HG02763 (cell line): ENCODE data around the gene EEF1AKMT4.

Source experiments
- ATAC-seq: cut with Tn5 transposase; IDR thresholded peaks from one replicate; pipeline ENCODE4 v1.9.1; 2021; ENCODE audit warnings: mild to moderate bottlenecking, moderate library complexity; ENCODE audit not compliant: unreplicated experiment

EEF1AKMT4 gene

GRCh38 chr3:184235381-184236032, 14.0 kb upstream of the EEF1AKMT4 start:
- ATAC-seq = no peak

DNA sequence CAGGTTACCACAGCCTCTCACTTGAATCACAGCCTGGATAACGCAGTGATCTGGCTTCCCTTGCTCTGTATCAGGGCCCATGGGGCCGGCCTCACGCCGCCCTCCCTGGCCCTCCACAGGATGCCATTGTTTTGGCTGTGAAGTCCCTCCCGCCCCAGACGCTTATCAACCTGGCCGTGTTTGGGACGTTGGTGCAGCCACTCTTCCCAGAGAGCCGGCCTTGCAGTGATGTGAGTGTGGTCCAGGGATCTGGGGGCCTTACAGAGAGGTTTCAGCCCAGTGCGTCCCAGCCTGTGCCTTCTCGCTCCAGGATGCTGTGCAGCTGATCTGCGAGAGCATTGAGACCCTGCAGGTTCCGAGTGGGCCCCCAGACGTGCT, 13.4 kb upstream of the EEF1AKMT4 start:
- no peak for ATAC-seq

GRCh38 chr3:184236636-184237035, 12.8 kb upstream of the EEF1AKMT4 start:
- no peak for ATAC-seq

- no peak for ATAC-seq
These were observed 12.3 kb upstream of the EEF1AKMT4 start for GRCh38 chr3:184237211-184237610.

GRCh38 chr3:184237807-184238206, 11.7 kb upstream of the EEF1AKMT4 start:
- no peak for ATAC-seq

DNA sequence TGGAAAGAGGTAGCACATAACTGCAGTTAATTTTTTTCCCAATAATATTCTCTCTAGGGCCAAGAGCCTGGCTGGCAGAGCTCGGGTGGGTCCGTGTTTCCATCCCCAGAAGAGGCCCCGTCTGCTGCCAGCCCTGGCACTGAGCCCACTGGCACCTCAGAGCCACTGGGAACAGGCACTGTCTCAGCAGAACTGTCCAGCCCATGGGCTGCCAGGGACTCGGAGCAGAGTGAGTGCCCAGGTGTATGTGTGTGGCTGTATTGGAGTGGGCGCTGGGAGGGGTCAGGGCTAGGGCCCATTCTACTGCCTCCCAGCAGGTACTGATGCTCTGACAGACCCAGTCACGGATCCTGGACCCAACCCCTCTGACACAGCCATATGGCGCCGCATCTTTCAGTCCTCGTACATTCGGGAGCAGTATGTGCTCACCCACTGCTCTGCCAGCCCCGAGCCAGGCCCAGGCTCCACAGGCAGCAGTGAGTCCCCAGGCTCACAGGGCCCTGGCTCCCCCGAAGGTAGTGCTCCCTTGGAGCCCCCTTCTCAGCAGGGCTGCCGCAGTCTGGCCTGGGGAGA, 11.1 kb upstream of the EEF1AKMT4 start:
- ATAC-seq = no peak

DNA sequence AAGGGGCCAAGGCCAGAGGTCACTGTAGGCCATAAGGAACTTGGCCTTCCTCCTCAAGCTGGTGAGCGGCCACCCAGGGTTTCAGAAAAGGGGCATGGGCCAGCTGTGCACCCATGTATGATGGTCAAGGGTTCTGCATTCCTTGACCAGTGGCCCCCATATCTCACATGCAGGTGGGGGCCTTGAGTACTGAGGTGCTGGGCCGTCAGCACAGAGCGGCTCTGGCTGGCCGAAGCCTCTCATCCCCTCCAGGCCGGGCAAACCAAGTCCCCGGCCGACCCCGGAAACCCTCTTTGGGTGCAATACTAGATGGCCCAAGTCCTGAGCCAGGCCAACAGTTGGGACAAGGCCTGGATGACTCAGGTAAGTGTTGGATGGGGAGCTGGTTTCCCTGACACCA, 10.3 kb upstream of the EEF1AKMT4 start:
- no peak for ATAC-seq

DNA sequence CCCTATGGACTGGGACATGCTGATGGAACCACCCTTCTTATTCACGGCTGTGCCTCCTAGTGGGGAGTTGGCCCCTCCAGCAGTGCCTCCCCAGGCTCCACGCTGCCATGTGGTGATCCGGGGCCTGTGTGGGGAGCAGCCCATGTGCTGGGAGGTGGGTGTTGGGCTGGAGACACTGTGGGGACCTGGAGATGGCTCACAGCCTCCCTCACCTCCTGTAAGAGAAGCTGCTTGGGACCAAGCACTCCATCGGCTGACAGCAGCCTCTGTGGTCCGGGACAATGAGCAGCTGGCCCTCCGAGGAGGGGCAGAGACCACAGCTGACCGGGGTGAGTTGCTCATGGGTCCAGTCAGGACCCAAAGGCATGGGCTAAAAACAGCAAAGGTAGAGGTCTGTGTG, 9.8 kb upstream of the EEF1AKMT4 start:
- ATAC-seq = no peak

DNA sequence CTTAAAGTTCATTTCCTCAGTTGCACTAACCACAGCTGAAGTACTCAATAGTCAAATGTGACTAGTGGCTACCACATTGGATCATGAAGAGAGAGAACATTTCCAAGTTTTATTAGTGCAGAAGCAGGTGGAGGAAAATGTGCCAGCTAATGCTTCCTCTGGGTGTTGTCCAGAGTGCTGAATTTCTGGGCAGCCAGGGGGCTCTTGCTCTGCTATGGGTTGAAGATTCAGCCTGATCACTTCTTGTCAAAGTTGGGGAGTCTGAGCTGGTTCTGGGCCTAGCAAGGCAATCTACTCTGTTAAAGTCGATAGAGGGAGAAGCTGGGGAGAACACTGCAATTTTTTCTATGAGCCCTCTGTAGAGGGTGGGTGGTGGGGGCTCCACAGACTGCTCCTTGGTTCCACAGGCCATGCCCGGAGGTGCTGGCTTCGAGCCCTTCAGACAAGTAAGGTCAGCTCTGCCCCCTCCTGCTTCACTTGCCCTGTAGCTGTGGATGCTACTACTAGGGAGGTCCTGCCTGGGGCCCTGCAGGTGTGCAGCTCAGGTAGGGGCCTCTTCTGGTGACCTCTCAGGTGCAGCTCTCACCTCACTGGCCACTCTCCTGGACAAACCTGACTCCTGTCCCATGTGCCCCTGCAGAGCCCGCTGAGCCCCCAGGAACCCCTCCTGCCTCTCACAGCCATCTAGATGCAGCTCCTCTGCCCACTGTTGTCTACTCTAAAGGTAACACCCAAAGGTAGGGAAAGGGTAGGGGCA, 8.9 kb upstream of the EEF1AKMT4 start:
- ATAC-seq = no peak

- ATAC-seq = no peak
These were observed 8.4 kb upstream of the EEF1AKMT4 start for GRCh38 chr3:184241141-184241446.

DNA sequence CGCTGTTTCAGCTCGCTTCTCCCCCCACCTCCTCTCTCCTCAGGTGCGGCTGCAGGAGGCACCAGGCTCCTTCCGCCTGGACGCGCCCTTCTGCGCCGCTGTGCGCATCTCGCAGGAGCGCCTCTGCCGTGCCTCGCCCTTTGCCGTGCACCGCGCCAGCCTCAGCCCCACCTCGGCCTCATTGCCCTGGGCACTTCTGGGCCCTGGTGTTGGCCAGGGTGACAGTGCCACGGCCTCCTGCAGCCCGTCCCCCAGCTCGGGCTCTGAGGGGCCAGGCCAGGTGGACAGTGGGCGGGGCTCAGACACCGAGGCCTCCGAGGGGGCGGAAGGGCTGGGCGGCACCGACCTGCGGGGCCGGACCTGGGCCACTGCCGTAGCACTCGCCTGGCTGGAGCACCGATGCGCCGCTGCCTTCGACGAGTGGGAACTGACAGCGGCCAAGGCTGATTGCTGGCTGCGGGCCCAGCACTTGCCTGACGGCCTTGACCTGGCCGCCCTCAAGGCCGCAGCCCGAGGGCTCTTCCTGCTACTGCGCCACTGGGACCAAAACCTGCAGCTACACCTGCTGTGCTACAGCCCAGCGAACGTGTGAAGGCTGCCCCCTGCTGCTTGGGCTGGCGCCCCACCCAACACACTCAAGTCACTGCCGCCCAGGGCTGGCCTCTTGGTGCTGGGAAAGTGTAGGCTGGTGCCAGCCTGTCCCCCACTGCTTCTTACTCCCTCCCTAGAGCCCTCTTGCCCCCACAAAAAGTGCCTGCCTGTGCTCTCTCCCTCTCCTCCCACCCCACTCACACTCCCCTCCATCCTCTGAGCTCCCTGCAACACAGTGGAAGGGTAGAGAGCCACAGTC, 7.8 kb upstream of the EEF1AKMT4 start:
- no peak for ATAC-seq

- no peak for ATAC-seq
These were observed 7.2 kb upstream of the EEF1AKMT4 start for GRCh38 chr3:184242297-184242685.

DNA sequence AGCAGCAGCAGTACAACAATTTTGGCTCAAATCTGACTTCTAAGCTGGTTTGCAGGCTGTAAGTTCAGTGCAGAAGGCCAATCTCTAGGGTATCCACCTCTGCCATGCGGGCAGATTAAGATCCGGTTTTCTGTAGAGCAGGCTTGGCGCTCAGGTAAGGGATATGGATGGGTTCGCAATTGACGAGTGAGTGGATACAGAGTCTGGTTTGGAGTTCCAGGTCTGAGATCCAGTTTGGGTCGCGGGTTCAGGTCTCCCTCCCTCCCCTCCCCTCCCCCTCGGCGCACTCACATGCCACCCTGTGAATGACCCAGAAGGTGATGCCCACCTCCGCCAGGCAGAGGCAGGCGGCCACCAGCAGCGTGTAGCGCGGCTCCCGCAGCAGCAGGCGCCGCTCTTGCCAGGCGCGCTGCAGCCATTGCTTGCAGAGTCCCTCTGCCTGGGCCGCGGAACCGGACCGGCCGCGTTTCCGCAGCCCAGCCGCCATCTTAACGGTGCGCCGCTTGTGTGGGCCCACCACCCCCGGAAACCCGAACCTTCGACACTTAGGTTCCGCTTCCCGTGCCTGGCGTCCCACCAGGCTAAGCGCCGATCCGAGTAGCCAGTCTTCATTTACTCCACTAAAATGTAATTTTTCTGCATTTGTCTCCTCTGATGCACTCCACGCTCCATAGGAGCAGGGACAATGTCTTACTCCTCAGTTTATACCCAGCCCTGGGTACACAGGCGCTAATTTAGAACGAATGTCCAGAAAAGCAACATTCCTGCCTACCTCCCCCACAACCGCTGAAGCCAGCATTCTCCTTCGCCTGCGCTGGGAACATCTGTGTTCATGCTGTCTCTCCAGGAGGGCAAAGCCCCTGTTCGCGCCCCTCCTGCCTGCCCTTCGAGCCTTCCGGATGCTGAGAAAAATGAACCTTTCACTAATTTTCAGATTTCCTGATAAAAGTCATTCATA, 739 bp upstream of the EEF1AKMT4 start, which contains the start of gene ALG3:
Gene ALG3, minus strand, starts transcription at position 509 of the 958 bp plus-strand sequence. Its CDS starts 22 bp downstream, at position 487.
- peak; percentile 55 for ATAC-seq

DNA sequence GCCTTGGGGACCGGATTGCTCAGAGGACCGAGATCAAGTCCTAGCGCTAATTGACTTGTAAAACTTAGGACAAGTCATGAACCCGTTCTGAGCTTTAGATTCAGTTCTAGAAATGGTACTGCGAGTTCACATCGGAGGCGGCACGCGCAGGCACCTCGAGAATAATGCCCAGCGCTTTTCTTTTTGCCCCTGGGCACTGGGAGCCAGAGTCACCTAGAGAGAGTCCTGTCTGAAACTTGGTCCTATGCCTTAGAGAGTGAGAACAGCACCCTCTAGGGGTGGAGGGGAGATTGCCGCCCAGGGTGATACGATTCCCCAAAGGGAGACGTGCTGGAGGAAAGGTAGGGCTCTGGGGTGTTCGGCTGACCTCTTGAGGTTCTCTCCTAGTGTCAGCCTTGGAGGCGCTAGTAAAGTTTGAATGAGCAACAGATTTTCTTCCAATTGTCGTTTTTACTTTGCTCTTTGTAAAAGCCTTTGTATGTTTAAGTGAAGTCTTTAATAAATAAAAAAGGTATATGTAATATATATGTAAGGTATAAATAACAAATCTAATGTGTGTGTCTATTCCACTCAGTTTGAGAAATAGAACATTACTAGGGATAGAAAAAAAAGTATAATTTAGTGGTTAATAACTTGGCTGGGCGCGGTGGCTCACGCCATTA, 826 bp downstream of the EEF1AKMT4 start:
- ATAC-seq = peak; percentile 43

DNA sequence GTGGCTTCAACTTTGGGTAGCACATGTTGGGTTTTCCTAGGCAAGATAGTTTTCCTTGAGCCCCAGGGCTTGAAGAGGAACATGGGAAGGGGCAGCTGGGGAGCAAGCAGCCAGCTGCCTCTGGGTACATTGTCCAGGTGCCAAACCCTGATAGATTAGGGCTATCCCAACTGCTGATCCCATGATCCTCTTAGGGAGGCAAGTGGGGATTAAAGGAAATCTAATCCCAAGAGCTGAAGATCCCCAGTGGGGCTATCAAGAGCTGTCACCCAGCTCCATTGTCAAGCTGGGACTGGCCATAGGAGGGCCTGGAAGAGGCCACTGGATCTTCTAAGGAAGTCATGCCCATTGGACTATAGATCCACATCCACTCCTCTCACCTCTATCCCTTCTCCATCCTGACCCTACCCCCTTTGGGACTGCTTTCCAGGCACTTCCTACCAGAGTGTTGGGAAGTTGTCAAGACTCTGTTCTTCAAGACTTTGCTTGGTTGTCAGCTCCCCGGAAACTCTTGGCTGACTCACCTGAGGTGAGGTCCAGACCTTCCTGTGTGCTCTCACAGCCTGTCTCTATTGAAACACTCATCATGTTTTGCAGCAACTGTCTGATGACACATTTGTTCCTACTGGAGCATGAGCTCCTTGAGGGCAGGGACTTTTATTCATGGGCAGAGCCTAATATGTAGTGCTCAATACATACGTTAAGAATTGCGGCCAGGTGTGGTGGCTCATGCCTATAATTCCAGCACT, 6.0 kb downstream of the EEF1AKMT4 start:
- ATAC-seq = no peak

DNA sequence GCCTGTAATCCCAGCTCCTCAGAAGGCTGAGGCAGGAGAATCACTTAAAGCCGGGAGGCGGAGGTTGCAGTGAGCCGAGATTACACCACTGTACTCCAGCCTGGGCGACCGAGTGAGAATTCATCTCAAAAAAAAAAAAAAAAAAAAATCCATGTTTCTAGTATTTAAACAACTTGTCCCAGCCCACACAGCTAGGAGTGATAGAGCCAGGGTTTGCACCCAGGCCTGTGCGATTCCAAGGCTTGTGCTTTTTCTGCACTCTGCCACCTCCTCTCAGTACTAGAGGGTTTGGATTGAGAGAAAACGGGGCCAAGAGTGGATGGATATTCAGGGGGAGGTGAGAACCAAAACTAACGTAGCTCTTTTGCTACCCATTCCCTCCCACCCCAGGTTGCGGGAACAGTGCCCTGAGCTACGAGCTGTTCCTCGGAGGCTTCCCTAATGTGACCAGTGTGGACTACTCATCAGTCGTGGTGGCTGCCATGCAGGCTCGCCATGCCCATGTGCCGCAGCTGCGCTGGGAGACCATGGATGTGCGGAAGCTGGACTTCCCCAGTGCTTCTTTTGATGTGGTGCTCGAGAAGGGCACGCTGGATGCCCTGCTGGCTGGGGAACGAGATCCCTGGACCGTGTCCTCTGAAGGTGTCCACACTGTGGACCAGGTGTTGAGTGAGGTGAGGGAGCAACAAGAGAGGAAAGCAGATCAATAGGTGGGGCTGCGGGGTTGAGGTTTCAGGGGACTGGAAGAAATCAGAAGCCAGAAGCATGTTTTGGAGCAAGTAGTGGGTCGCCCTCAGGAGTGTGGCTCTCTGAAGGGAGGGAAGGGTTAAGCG, 7.8 kb downstream of the EEF1AKMT4 start:
- no peak for ATAC-seq

DNA sequence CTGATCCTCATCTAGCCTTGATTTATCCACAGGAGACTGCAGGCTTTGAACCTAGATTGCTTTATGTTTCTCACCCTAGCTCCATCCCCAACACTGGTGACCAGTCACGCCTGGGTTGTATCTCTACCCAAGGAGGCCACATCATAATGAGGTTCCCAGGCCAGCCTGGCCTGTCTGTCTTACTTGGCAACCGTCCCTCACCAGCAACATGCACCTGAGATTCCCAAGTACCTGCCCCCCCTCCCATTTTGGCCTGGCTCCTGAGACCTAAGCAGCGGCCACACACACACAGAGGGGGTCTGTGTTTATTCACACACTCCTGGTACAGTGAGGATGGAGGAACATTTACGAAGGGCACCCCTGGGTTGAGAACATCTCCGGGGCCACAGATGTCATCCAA, 9.5 kb downstream of the EEF1AKMT4 start:
- no peak for ATAC-seq

- no peak for ATAC-seq
These were observed 10.0 kb downstream of the EEF1AKMT4 start for GRCh38 chr3:184259396-184259877.
